B cell (primary cell): ENCODE measurements around the gene RNF8. TPM values are rescaled to one million over a fixed set of nuclear protein-coding genes. Genes with fewer than 3 reads are reported as not detected.

ENCODE experiments used
- ATAC-seq: fragments of 200-7000 bp; cut with Tn5 transposase; one replicate; pipeline ENCODE4 v1.10.0; 2021; ENCODE audit warnings: low read depth, mild to moderate bottlenecking, moderate number of reproducible peaks, moderate library complexity
- CTCF ChIA-PET: fragments of 350-600 bp; sonication (Branson Sonifier 250); formaldehyde crosslinking; loops from one replicate; lab custom pipeline; 2021; ENCODE audit warnings: antibody characterized with exemption, inconsistent platforms; lab: Charles Lee
- POLR2A ChIA-PET: fragments of 350-600 bp; sonication (Branson Sonifier 250); formaldehyde crosslinking; loops from one replicate; lab custom pipeline; 2021; ENCODE audit warnings: antibody characterized with exemption; lab: Charles Lee
- DNase-seq: peaks from one replicate; pipeline ENCODE4 v3.0.0; 2013
- H2AFZ ChIP-seq: 2 replicates; pipeline ENCODE4 v1.6.1; 2012; ENCODE audit warnings: mild to moderate bottlenecking, low read depth, low read length; ENCODE audit not compliant: insufficient read depth, poor library complexity, severe bottlenecking
- H3K27ac ChIP-seq, 2 donors: 1 replicate in 1 of 2; 2 replicates in 1 of 2; pipeline ENCODE4 v1.5.1; 2012 to 2013; ENCODE audit warnings: low read length in 2 of 2, mild to moderate bottlenecking in 2 of 2, moderate library complexity in 1 of 2
- H3K27me3 ChIP-seq, 4 experiments: fragments of 200-600 bp in 1 of 4; sonication (generic) in 1 of 4; replicated peaks in 1 of 4; 1 replicate in 2 of 4; 2 replicates in 2 of 4; pipeline versions ENCODE4 v1.6.1 to v1.7.0; 2013 to 2016; ENCODE audit warnings: low read length in 3 of 4, mild to moderate bottlenecking in 2 of 4, mixed read lengths in 1 of 4, moderate library complexity in 1 of 4; ENCODE audit not compliant: insufficient read depth in 4 of 4, control insufficient read depth in 3 of 4; ENCODE audit errors: control extremely low read depth in 1 of 4
- H3K36me3 ChIP-seq, 2 experiments: replicated peaks in 1 of 2; 1 replicate in 1 of 2; 2 replicates in 1 of 2; pipeline versions ENCODE4 v1.6.1 to v1.7.1; 2013; ENCODE audit warnings: low read length in 1 of 2; ENCODE audit not compliant: insufficient read depth in 2 of 2, control insufficient read depth in 1 of 2; ENCODE audit errors: control extremely low read depth in 1 of 2, extremely low read depth in 1 of 2
- H3K4me1 ChIP-seq, 2 donors: fragments of 200-600 bp in 1 of 2; sonication (generic) in 1 of 2; 1 replicate in 1 of 2; 2 replicates in 1 of 2; pipeline versions ENCODE4 v1.5.1 to v1.6.1; 2013 to 2017; ENCODE audit warnings: low read length in 2 of 2; ENCODE audit not compliant: control insufficient read depth in 2 of 2, insufficient read depth in 2 of 2
- H3K4me2 ChIP-seq: replicated peaks from 2 replicates; pipeline ENCODE3; 2012; ENCODE audit warnings: mild to moderate bottlenecking, low read depth, low read length; ENCODE audit not compliant: poor library complexity, severe bottlenecking
- H3K4me3 ChIP-seq, 5 experiments: fragments of 200-600 bp in 1 of 5; sonication (generic) in 1 of 5; 1 replicate in 3 of 5; 2 replicates in 2 of 5; pipeline versions ENCODE4 v1.5.1 to v1.7.0; 2011 to 2016; ENCODE audit warnings: low read length in 4 of 5, mild to moderate bottlenecking in 4 of 5, low read depth in 2 of 5, control low read depth in 1 of 5, moderate library complexity in 1 of 5; ENCODE audit not compliant: insufficient read depth in 1 of 5; ENCODE audit errors: control extremely low read depth in 1 of 5, extremely low read depth in 1 of 5
- H3K79me2 ChIP-seq: fragments of 200-600 bp; sonication (generic); one replicate; pipeline ENCODE4 v1.6.0; 2016; ENCODE audit warnings: low read length; ENCODE audit not compliant: control insufficient read depth, insufficient read depth
- H3K9ac ChIP-seq: fragments of 200-600 bp; sonication (generic); 2 replicates; pipeline ENCODE4 v1.6.1; 2017; ENCODE audit warnings: mild to moderate bottlenecking, low read length, moderate library complexity
- H3K9me3 ChIP-seq, 3 donors: one replicate each; pipeline versions ENCODE4 v1.6.1 to v1.7.1; 2013; ENCODE audit warnings: low read length in 2 of 3; ENCODE audit not compliant: control insufficient read depth in 2 of 3, insufficient read depth in 1 of 3; ENCODE audit errors: control extremely low read depth in 1 of 3
- H4K20me1 ChIP-seq: 2 replicates; pipeline ENCODE4 v1.6.0; 2012; ENCODE audit warnings: mild to moderate bottlenecking, low read length; ENCODE audit not compliant: insufficient read depth, control insufficient read depth, poor library complexity, severe bottlenecking
- H3K27ac Mint-ChIP-seq: one replicate; pipeline ENCODE4 v1.8.0; 2021; ENCODE audit warnings: mixed read lengths
- H3K27me3 Mint-ChIP-seq: one replicate; pipeline ENCODE4 v1.8.0; 2021; ENCODE audit warnings: mixed read lengths
- H3K4me1 Mint-ChIP-seq: one replicate; pipeline ENCODE4 v1.8.0; 2021; ENCODE audit warnings: mixed read lengths
- H3K4me3 Mint-ChIP-seq: one replicate; pipeline ENCODE4 v1.8.0; 2021; ENCODE audit warnings: mixed read lengths
- H3K9me3 Mint-ChIP-seq: one replicate; pipeline ENCODE4 v1.8.0; 2022; ENCODE audit warnings: mixed read lengths; ENCODE audit not compliant: insufficient read depth
- EZH2 ChIP-seq: IDR thresholded peaks from 2 replicates; pipeline ENCODE4 v1.6.1; 2012; ENCODE audit warnings: borderline replicate concordance, low read depth, mild to moderate bottlenecking, moderate library complexity, low read length; ENCODE audit not compliant: insufficient read depth, poor library complexity, severe bottlenecking
- WGBS: methylation state at CpG from one replicate; pipeline ENCODE4 v1.1.5; 2013; ENCODE audit warnings: missing lambda C conversion rate; ENCODE audit not compliant: insufficient coverage; 5-methylcytosine and 5-hydroxymethylcytosine counted together
- intact Hi-C: fragments of 100-400 bp; cut with micrococcal nuclease; formaldehyde crosslinking; loops from one replicate; pipeline ENCODE4 v1.10.0; 2022
- polyA plus RNA-seq: library from polyadenylated mRNA; depleted of rRNA; stranded (reverse); fragments of >200 nt; gene quantifications from 2 replicates; pipeline ENCODE4 v1.2.3, GENCODE V29; 2012
- total RNA-seq, 2 donors: library from RNA; stranded (reverse); fragments of 120-200 nt in 1 of 2; gene quantifications; 1 replicate in 1 of 2; 2 replicates in 1 of 2; pipeline versions ENCODE4 v1.2.3 to v1.2.4, GENCODE V29; 2013 to 2022
- TF ChIP-seq, protein P1 (sequence below): fragments of 200-600 bp; IDR thresholded peaks from one replicate; pipeline ENCODE4 v1.8.0; 2022; ENCODE audit warnings: antibody characterized with exemption, mild to moderate bottlenecking

Gene RNF8
- total and polyA plus RNA-seq, 2 donors (not counting 1 experiment from before 2014, with no cell fraction given), result 5.3 to 16.9 TPM

- no peaks in the 10 kb centered on the region for H4K20me1 ChIP-seq
- H3K4me3 ChIP-seq, result no peak overlapping the region
- H2AFZ ChIP-seq, result no peak overlapping the region
- H3K27me3 ChIP-seq, result no peaks in the 10 kb centered on the region
- no peak overlapping the region for H3K27ac Mint-ChIP-seq
- H3K4me1 Mint-ChIP-seq, result no peaks in the 10 kb centered on the region
- CTCF ChIA-PET, result interaction anchor here (1.9 kb wide), 1 partner anchor 16 kb away, joined by 4 read pairs; no protein-coding TSS in a partner anchor
- H3K9me3 ChIP-seq, result no peaks in the 10 kb centered on the region
- DNase-seq (no peak), ATAC-seq (no peak)
- H3K4me2 ChIP-seq, result no peak overlapping the region
- H3K79me2 ChIP-seq, result no peaks in the 10 kb centered on the region
- H3K4me1 ChIP-seq, result no peaks in the 10 kb centered on the region
- no peaks in the 10 kb centered on the region for H3K9me3 Mint-ChIP-seq
- H3K27me3 Mint-ChIP-seq, result no peaks in the 10 kb centered on the region
- no peak overlapping the region for H3K27ac ChIP-seq
- no peak overlapping the region for H3K9ac ChIP-seq
- WGBS, result 97% methylated on average over 10 of the region's 13 CpGs
- peaks cover 0 to 12% of the 10 kb centered on the region in 2 experiments for H3K36me3 ChIP-seq
- H3K4me3 Mint-ChIP-seq, result no peak overlapping the region
- POLR2A ChIA-PET, result no interaction called here
- intact Hi-C loops, result no loop called here
- TF ChIP-seq EZH2, result no peak
- TF ChIP-seq, protein P1, sequence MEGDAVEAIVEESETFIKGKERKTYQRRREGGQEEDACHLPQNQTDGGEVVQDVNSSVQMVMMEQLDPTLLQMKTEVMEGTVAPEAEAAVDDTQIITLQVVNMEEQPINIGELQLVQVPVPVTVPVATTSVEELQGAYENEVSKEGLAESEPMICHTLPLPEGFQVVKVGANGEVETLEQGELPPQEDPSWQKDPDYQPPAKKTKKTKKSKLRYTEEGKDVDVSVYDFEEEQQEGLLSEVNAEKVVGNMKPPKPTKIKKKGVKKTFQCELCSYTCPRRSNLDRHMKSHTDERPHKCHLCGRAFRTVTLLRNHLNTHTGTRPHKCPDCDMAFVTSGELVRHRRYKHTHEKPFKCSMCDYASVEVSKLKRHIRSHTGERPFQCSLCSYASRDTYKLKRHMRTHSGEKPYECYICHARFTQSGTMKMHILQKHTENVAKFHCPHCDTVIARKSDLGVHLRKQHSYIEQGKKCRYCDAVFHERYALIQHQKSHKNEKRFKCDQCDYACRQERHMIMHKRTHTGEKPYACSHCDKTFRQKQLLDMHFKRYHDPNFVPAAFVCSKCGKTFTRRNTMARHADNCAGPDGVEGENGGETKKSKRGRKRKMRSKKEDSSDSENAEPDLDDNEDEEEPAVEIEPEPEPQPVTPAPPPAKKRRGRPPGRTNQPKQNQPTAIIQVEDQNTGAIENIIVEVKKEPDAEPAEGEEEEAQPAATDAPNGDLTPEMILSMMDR, result no peak
Measured at GRCh38 chr6:37331047-37331446, 22.7 kb upstream of the RNF8 start.

DNA sequence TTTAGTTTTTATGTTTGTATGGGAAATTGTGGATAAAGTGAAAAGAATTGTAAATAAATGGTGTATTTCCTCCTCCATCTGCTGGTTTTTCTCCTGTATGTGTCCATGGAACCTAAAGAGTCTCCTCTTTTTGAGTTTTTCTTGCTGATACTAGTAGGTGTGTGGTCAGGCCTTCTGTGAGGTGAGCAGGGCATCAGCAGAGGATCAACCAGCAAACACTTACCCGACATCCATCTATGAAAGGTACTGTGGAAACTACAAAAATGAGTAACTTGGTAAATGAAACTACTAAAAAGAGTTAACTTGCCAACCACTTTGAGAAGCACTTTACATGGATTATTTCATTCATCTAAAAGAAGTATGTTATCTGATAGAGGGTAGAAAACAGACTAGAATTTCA is 20.9 kb upstream of the RNF8 start:
- ATAC-seq, result no peak
- H4K20me1 ChIP-seq, result no peaks in the 10 kb centered on the region
- H3K4me1 ChIP-seq, result no peaks in the 10 kb centered on the region
- TF ChIP-seq EZH2, result no peak
- TF ChIP-seq, protein P1, result no peak
- Mint-ChIP-seq H3K4me3 (no peak overlapping the region), H3K27me3 (no peaks in the 10 kb centered on the region), H3K9me3 (no peaks in the 10 kb centered on the region), H3K27ac (no peak overlapping the region), H3K4me1 (no peaks in the 10 kb centered on the region)
- no peaks in the 10 kb centered on the region for H3K27me3 ChIP-seq
- no peaks in the 10 kb centered on the region for H3K9me3 ChIP-seq
- no peaks in the 10 kb centered on the region for H3K79me2 ChIP-seq
- POLR2A ChIA-PET, result no interaction called here
- H3K36me3 ChIP-seq, result peaks cover 0 to 12% of the 10 kb centered on the region in 2 experiments
- no peak for DNase-seq
- H3K4me2 ChIP-seq, result no peak overlapping the region
- no CpG with 5 or more reads among the region's 1 CpG for WGBS
- no peak overlapping the region for H3K9ac ChIP-seq
- no peak overlapping the region for H3K4me3 ChIP-seq
- H3K27ac ChIP-seq, result no peak overlapping the region
- intact Hi-C loops, result no loop called here
- CTCF ChIA-PET, result no interaction called here
- H2AFZ ChIP-seq, result no peak overlapping the region
